Hepatic stellate cell (primary cell): ENCODE results near the gene PAXX.

ENCODE experiments used
- DNase-seq: peaks from one replicate; pipeline ENCODE4 v3.0.0; 2011; ENCODE audit warnings: low spot score

PAXX gene

GRCh38 chr9:137018761-137019559 is 26.7 kb downstream of the PAXX start:
- no peak for DNase-seq

- no peak for DNase-seq
Observed at GRCh38 chr9:137019891-137020683, 27.9 kb downstream of the PAXX start.

GRCh38 chr9:137020771-137021567 is 28.7 kb downstream of the PAXX start:
- no peak for DNase-seq

GRCh38 chr9:137021568-137021978 is 29.4 kb downstream of the PAXX start:
- no peak for DNase-seq

GRCh38 chr9:137021979-137022661 is 29.9 kb downstream of the PAXX start:
- DNase-seq: peak; percentile 41

- DNase-seq: no peak
Observed at GRCh38 chr9:137022662-137023008, 30.4 kb downstream of the PAXX start.

GRCh38 chr9:137023157-137023556 is 30.9 kb downstream of the PAXX start:
- DNase-seq: no peak

GRCh38 chr9:137023583-137023991 is 31.4 kb downstream of the PAXX start:
- no peak for DNase-seq

- DNase-seq: no peak
Observed at GRCh38 chr9:137025517-137025966, 33.3 kb downstream of the PAXX start.

- no peak for DNase-seq
Observed at GRCh38 chr9:137026384-137026783, 34.2 kb downstream of the PAXX start.

GRCh38 chr9:137026828-137027227 is 34.6 kb downstream of the PAXX start:
- no peak for DNase-seq

- DNase-seq: peak; percentile 47
Observed at GRCh38 chr9:137027369-137028262, 35.4 kb downstream of the PAXX start, which contains the start of gene ABCA2. TSS of gene ABCA2 (minus strand) at chr9:137028237. CDS start at chr9:137028140, 97 bp downstream.

GRCh38 chr9:137028263-137029057 is 36.2 kb downstream of the PAXX start:
- DNase-seq: peak; percentile 73

GRCh38 chr9:137029058-137029936 is 37.1 kb downstream of the PAXX start:
- peak; percentile 78 for DNase-seq

GRCh38 chr9:137030006-137030405 is 37.8 kb downstream of the PAXX start:
- no peak for DNase-seq

- DNase-seq: no peak
Observed at GRCh38 chr9:137030538-137031527, 38.6 kb downstream of the PAXX start.

- DNase-seq: no peak
Observed at GRCh38 chr9:137031904-137032640, 39.9 kb downstream of the PAXX start, which contains the start of gene FUT7. TSS of gene FUT7 (minus strand) at chr9:137032088. CDS start at chr9:137031991, 97 bp downstream.
